Activated CD4-positive, alpha-beta T cell treated with anti-CD3 and anti-CD28 coated beads, Interleukin-2, Interleukin-6, amounts not matched to agents 100 ng/mL and 50 ng/mL, durations not matched to agents 16 hours and 8 hours (primary cell): ENCODE results near the gene DNAJC5G.
"Not testable (repeated sequence)": the region's sequence is repeated elsewhere in the genome, so short reads cannot be mapped to it uniquely, and the experiment has no call there.

ENCODE experiments used
- DNase-seq: peaks from one replicate; pipeline ENCODE4 v3.0.0-alpha.2; 2020

Gene DNAJC5G

DNA sequence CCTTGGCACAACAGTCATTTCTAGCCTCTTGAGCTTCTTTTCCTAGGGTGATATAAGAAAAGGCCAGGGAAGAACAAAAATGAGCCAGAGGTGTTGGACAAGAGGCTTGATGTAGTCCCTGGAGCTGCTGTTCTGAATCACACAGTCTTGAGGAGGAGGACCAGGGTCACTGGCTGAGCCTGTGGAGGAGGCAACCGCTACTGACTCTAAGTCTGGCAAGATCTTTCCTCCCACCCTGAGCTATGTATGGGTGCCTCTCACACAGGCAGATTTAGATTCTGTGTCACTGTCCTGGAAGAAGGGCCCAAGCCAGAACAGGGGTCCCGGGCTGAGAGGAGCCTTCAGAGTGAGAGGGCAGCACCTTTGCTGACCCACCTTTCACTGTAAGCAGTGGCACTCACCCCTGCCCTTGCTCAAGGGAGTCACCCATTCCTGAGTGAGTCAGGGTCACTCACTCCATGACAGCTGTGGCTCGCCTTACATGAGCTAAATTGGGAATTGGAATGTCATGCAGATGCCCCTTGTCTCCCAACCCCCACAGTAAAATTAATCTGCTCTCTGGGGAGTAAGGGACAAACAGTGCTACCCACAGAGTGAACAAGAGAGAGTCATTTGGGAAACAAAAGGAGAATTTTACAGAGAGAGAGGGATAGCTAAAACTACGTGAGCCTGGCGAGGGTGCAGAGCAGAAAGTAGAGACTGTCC lies 6.8 kb downstream of the DNAJC5G start, which contains the start of gene TRIM54:
TRIM54 (plus strand) TSS at position 575 of the 705 bp plus-strand sequence. CDS start 303 bp downstream, outside the sequence.
- DNase-seq, result no peak

- no peak for DNase-seq
These were observed 7.7 kb downstream of the DNAJC5G start for GRCh38 chr2:27282892-27283291.

DNA sequence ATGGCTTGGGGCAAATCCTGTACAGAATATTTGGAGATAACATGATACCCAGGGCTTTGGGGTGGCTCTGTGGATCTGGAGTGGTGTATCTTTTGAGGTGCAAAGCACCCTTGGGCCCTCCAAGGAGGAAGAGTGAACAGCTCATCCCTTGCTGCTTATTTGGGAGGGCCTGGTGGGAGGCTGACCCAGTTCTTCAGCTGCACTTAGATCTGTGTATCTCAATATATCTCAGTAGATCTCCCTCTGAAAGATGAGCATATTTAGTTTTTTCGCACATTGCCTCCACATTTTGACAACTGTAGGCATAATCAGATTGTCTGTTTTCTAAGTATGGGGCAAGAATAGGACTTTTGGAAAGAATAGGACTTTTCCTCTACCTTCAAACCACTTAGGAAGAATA lies 9.8 kb downstream of the DNAJC5G start:
- no peak for DNase-seq

- DNase-seq, result no peak
These were observed 10.2 kb downstream of the DNAJC5G start for GRCh38 chr2:27285481-27285880.

DNA sequence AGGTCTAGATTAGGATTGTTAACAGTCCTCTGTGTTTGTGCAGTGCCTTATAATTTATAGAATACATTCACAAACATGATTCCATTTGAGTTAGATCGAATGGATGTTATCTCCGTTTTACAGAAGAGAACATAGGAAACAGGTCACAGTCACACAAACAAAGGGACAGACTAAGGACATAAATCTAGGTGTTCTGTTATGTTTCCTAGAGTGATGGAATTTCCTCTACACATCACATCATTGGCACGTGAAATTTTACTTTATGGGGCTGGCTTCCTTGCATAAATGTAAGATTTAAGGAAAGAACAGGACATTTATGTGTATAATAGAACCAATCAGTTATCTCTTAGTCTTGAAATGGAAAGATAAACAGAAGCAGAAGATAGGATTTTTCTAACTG lies 13.4 kb downstream of the DNAJC5G start:
- DNase-seq, result no peak

- no peak for DNase-seq
These were observed 15.3 kb downstream of the DNAJC5G start for GRCh38 chr2:27290549-27290948.

DNA sequence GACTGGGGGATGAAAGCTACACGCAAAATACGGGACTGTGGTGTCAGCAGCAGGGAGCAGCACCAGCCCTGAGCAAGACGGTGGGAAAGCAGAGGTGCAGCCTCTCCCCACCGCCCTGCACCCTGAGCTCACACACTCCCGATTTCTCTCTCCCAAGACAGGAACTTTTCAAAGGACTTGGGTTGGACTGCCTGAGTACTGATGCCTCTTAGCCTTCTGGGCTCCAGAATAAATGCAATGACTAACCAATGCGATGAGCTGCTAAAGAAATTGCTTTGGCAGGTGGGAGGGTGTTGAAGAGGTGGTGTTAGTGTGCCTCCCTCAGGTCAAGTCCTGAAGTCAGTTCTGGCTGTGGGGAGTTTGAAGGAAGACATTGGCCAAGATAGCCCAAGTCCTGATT lies 16.6 kb downstream of the DNAJC5G start:
- no peak for DNase-seq

GRCh38 chr2:27294928-27295327 lies 19.7 kb downstream of the DNAJC5G start:
- DNase-seq, result no peak

DNA sequence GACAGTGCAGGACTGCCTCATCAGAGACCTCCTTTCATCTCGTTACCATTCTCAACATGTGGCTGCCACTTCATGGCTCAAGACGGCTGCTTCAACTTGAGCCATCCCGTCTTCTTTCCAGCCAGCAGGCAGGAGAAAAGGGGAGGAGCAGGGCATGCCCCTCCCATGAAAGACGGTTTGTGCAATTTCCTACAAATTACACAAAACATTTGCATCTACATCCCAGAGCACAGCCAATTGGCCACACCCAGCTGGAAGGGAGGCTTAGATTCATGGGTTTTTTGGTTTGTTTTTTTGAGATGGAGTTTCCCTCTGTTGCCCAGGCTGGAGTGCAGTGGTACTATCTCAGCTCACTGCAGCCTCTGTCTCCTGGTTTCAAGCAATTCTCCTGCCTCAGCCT lies 21.2 kb downstream of the DNAJC5G start:
- DNase-seq, result no peak

DNA sequence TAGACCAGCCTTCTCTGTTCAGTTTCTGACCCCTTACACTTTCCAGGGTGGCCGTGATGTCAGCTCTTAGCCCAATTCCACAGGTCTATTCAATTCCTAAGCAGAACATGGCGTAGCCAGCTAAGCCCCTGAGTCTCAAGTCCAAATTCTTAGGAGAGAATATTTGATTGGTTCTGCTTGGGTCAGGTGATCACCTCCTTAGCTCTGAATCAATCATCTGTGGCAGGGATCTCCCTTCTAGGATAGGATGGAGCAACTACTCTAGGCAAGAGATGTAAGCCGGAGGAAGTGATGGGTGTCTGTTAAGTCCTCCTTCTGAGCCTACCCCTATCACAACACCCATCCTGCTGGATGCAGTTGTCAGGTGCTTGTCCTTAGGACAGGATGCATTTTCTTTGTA lies 22.0 kb downstream of the DNAJC5G start:
- DNase-seq, result no peak

DNA sequence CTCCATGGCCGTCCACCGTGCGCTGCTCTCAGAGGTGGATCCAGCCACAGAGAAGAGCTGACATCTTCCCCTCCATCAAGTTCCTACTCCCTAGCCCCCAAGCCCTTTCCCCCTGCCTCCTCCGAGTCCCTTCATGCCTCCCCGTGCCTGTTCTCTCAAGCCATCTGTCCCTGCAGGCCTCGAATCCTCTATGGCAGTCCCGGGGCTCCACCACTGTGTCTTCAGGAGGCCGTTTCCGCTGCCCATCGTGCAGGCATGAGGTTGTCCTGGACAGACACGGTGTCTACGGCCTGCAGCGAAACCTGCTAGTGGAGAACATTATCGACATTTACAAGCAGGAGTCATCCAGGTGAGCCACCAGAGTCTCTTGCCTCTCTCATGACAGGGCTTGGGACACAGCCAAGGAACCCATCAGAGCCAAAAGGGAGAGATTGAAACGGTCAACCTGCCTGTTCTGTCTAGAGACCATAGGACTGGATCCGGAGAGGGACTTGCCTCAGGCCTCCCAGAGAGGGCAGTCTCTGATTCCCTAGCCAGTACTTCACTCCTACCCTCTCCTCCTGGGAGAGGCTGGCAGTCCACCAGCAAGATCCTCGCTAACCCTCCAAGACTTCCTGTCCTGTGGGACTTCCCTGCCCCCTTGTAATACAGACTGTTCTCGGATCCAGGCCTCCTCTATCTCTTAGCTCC lies 23.3 kb downstream of the DNAJC5G start:
- no peak for DNase-seq

GRCh38 chr2:27300606-27301005 lies 25.4 kb downstream of the DNAJC5G start:
- DNase-seq, result not testable (repeated sequence)

DNA sequence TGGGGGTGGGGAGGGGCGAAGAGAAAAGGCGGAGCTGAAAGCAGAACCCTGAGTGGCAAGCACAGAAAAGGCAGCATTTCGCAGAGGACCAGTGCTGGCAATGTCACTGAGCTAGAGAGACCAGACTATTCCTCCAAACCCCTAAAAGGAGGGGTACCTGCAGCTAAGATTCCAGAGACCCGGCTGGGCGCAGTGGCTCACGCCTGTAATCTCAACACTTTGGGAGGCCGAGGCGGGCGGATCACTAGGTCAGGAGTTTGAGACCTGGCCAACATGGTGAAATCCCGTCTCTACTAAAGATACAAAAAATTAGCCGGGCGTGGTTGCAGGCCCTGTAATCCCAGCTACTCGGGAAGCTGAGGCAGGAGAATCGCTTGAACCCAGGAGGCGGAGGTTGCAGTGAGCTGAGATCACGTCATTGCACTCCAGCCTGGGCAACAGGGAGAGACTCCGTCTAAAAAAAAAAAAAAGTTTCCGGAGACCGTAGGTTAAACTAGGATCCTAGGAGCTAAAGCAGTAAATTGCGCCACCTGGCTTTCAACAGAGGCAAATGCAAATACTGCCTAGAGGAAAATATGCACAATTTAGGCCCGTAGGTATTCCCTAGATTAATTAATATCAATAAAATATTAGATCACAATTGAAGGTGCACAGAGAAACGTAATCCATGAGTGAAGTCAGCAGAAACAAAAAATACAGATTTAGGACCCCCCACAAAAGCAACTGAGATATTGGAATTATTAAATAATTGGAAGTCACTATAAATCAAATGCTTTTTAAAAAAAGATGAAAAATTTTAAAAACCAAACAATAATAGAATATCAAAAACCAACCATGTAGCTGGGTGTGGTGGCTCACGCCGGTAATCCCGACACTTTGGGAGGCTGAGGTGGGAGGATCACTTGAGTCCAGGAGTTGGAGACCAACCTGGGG lies 28.1 kb downstream of the DNAJC5G start:
- peak; percentile 65 for DNase-seq

DNA sequence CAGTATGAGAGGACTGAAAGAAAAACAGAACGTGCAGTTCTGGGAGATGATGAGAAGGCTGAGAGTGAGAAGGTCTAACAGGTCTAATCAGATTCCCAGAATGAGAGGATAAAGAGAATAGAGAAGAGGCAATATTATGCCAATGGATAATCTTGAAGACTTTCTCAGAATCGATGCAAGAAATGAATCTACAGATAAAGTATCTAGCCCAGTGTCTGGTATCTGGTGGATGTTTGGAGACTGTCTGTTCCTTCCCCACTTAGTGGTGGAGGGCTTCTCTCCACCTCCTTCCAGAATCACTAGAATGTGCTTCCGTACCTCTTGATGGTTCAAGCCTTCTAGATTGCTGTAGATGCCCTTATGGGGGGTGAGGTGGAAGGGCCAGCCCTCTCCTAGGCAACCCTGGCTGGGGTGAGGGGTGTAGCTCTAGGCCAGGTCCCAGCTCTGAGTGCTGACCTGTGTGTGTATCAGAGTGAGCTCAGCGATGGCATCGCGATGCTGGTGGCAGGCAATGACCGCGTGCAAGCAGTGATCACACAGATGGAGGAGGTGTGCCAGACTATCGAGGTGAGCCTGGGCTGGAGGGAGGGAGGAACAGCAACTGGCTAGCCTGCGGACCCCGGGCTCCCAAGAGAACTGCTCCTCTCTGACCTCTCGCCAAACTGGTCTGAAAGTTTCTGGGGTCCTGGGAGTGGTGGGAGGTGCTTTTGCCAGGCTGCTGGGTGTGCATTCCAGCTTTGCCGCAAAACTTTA lies 29.4 kb downstream of the DNAJC5G start:
- no peak for DNase-seq

DNA sequence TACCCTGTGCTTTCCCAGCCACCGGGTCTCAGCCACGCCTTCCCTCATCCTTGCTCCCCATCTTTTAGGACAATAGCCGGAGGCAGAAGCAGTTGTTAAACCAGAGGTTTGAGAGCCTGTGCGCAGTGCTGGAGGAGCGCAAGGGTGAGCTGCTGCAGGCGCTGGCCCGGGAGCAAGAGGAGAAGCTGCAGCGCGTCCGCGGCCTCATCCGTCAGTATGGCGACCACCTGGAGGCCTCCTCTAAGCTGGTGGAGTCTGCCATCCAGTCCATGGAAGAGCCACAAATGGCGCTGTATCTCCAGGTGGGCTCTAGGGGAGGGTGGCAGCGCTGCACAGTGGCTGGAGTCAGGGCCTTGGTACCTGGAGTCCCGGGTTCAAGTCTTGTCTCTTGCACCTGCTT lies 30.3 kb downstream of the DNAJC5G start:
- DNase-seq, result no peak

DNA sequence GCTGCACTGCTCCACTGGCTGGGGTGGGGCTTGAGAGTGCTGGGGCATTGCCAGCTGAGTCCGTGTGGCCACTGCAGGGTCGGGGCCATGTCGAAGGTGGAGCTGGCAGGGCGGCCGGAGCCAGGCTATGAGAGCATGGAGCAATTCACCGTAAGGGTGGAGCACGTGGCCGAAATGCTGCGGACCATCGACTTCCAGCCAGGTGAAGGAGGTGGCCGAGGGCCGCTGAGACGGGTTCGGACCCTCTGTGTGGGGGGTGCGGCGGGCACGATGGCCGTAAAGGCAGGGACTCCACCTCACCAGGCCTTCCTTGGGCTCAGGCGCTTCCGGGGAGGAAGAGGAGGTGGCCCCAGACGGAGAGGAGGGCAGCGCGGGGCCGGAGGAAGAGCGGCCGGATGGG lies 30.9 kb downstream of the DNAJC5G start:
- DNase-seq, result no peak

DNA sequence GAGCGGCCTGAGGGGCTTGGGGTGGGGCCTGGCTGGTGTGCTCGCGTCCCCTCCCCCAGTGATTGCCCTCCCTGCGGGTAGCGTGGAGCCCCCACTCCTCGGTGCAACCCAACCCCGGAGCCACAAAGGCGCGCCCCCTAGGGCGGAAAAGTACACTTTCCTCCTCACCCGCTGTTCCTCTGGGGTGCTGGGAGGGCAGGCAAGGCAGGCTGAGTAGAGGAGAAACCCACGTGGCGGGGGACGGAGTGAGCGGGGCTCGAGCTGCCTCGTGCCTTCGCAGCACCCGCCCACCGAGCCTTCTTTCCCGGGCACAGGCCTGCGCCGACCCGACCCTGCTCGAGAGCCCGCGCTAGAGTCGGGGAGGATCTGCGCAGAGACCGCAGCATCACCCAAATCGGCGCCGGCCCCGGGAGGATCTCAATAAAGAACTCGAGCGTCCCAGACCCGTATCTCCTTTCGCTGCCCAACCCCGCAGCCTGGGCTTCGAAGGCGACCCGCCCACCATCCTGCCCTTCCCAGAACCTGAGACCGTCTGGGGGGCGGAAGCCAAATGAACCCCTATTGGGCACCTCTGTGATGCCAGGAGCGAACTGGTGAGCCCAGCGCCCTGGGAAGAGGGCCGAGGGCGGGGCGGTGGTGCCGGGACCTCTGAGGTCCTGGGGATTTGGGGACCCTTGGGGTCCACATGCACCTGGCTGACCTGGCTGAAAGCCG lies 31.5 kb downstream of the DNAJC5G start:
- peak; percentile 30 for DNase-seq

DNA sequence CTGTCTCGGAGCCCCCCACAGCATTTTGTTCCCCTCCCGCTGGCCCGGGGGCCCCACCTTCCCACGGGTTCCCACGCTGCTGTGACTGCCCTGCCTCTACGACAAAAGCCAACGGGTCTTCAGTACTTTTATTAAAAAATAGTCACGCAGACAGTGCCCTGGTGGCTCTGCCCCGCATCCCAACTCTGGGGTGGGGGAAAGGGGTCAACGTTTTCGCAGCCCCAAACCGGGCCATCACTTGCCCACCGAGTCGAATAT lies 32.0 kb downstream of the DNAJC5G start:
- DNase-seq, result no peak

DNA sequence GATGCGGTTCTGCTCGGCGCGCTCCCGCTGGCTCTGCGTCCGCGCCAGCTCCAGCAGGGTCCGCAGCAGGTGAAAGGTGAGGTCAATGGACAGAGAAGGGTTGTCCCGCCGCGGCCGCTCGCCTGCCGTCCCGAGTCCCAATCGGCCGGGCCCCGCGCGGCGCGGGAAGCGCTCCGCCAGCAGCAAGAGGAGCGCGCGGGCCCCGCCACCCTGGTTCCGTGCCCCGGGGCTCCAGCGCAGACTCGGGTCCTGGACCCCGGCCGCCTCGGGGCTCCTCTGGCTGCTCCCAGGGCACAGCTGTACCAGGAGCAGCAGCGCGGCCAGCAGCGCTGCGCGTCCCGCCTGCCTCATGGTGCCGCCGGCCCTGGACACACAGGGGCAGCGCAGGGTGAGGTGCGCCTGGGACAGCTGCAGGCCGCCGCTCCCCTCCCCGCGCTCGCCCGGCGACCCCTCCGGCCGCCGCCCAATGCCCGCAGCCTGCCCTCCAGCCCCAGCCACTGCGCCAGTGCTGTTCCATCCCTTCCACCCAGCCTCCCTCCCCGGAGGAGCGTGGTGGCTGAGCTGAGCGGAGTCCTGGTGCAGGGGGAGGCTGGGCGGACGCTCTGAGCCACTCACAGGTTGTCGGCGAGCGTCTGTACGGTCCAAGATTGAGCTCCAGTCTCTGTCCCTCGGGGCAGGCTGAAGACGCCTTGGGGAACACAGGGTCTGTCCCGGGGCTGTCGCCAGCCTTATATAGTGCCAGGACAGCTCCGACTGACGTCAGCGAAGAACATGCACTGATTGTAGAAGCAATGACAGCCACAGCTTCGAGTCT lies 32.5 kb downstream of the DNAJC5G start:
- DNase-seq, result no peak

- no peak for DNase-seq
These were observed 33.2 kb downstream of the DNAJC5G start, which contains the start of gene UCN for GRCh38 chr2:27308359-27308881. Gene UCN (minus strand): TSS chr2:27308445. CDS start chr2:27307895, 550 bp downstream.

DNA sequence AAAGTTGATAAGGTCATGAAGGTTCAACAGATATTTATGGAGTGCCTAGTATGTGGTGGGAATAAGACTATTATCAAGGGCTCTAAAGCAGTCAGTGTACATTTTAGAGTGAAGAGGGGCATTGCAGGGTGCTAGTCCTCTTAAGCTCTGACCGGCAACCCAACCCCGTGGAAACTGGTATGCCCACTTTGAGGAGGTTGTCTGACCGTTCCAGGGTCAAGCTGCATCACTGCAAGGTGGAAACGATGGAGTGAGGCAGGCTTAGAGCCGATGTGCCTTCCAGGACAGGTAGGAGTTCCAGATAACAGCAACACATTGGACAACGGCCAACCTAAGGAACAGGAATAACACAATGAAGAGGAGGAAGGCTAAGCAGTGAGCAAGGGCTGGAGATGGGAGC lies 34.4 kb downstream of the DNAJC5G start:
- no peak for DNase-seq
